Measurements from ENCODE around the gene NDFIP2.
A peak's percentile ranks its signal among the peaks of the same experiment; 100 is the strongest.

NDFIP2 gene

DNA sequence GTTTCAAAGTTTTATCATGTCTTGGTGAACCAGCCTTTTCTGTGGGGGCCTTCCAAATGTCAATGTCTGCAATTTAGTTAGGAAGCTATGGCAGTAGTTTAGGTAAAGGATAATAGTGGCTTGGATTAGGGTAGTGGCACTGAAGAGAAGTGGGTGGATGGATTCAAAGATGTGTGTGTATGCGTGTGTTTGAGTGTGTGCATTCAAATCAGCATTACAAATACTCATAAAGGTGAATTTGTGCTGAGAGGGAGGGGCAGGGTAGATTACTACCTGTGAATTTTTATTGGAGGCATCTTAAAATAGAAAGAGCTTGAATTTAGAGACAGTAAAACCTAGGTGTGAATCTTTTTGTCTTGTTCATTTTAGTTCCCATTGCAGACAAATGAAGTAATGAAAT lies 16.9 kb downstream of the NDFIP2 start:
- DNase-seq = no peak

DNA sequence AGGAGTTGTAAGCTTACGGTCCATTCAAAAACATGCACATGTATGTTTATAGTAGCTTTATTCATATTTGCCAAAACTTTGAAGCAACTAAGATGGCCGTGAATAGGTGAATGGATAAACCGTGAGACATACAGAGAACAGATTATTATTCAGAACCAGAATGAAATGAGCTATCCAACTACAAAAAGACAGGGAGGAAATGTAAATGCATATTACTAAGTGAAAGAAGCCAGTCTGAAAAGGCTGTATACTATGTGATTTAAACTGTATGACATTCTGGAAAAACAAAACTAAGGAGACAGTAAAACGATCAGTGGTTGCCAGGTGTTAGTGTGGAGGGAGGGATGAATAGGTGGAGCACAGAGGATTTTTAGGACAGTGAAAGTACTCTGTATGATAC lies 19.9 kb downstream of the NDFIP2 start:
- no peak for DNase-seq

- DNase-seq = no peak
Measured at GRCh38 chr13:79501538-79502232, 20.7 kb downstream of the NDFIP2 start.

- no peak for DNase-seq
Measured at GRCh38 chr13:79502859-79503468, 22.0 kb downstream of the NDFIP2 start.

DNA sequence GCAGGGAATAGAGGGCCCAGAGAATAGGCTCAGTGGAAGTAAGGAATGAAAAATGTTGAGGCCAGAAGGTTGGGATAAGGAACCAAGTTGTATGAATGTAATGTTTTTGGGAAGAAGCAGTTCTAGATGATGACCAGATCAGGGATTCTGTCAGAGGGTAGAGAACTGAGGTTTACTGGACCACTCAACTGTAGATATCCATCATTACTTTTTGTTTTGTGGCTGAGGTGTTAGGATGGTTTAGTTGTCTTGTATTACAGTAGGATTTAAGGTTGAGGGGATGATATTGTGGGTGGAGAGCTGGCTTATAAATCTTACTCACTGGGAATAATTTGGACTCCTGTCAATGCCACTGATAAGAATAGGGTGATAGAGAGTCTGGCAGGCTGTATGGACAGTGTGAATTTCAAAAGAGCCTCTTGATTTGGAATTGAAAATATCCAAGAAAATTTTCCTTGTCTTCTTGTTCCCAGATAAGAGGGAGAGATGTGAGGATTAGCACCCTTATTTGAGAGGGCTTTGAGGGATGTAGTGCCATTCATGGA lies 22.6 kb downstream of the NDFIP2 start:
- no peak for DNase-seq

- no peak for DNase-seq
Measured at GRCh38 chr13:79508224-79508961, 27.4 kb downstream of the NDFIP2 start.

DNA sequence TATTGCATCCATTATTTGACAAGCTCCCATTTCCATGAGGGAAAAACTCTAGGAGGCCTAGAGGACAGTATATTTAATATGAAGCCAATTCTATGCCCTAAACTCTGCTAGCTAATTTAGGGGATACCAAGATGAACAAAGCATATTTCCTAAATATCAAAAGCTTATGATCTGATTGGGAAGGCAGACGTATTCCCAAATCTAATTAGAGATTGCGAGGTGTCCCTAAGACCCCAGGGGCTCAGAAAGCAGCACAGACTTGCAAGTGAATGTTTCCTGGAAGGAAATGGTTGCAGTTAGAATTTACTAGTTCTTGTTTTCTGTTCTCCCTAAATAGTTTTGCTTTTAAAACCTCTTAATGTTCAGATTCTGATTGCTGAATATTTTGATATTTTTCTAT lies 30.7 kb downstream of the NDFIP2 start:
- DNase-seq = no peak

DNA sequence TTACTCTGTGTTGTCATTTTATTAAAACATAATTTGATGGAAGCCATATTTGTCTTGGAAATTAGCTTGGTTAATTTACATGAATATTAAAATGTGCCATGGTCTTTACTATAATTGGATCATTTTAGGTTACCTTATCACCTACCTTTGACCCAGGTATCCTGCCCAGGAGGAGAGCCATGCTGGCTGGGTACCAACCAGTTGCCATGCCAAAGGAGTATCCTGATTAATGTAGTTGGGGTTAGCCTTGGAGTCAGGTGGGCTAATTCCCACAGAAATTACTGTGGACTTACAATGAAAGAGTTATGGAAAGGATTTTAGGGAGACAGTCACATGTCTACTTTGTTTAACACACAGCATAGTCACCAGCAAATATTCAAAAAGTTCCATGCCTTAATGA lies 32.0 kb downstream of the NDFIP2 start:
- DNase-seq = no peak

GRCh38 chr13:79516595-79516994 lies 35.6 kb downstream of the NDFIP2 start:
- DNase-seq = no peak

DNA sequence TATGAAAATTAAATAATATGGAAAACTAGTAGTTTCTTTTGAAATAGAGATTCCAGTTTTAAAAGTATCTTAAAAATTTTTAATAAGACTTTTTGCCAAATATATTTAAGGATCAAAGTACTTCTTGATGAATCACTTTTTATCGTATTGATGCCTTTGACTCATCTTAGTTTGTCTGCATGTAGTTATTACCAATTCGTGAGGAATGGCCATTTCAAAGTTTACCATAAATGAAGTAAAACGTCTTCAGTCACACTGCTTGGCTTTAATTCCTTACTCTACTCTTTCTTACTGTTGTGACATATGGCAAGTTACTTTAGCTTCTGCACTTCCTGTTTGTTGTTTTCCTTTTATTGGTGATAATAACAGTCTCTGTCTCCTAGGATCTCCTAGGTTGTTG lies 38.3 kb downstream of the NDFIP2 start:
- DNase-seq = no peak

DNA sequence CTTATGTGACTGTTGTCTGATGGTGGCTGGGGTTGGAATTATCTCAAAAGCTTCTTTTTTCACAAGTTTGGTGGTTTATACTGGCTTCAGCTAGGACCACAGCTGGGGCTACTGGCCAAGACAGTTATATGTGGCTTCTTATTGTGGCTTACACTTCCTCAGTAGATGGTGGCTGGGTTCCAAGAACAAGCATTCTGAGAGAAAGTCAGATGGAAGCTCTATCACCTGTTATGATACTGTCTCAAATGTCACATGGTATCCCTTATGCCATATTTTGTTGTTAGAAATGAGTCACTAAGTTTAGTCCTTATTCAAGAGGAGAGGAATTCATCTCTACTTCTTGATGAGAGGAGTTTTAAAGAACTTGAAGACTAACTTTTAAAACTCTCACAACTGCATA lies 41.6 kb downstream of the NDFIP2 start:
- peak in 1 of 2 donors; percentile 80 for DNase-seq

- DNase-seq = peak in 1 of 2 donors; percentile 36
Measured at GRCh38 chr13:79525064-79525857, 44.3 kb downstream of the NDFIP2 start.

DNA sequence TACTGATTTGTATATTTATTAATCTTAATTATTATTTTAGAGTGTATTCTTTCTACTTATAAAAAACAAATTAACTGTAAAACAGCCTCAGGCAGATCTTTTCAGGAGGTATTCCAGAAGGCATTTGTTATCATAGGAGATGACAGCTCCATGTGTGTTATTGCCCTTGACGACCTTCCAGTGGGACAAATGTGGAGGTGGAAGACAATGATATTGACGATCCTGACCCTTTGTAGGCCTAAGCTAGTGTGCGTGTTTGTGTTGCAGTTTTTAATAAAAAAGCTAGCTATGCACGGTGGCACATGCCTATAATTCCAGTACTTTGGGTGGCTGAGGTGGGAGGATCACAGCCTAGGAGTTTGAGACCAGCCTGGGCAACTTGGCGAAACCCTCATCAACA lies 46.7 kb downstream of the NDFIP2 start:
- DNase-seq = no peak

GRCh38 chr13:79528356-79528755 lies 47.4 kb downstream of the NDFIP2 start:
- DNase-seq = no peak

DNA sequence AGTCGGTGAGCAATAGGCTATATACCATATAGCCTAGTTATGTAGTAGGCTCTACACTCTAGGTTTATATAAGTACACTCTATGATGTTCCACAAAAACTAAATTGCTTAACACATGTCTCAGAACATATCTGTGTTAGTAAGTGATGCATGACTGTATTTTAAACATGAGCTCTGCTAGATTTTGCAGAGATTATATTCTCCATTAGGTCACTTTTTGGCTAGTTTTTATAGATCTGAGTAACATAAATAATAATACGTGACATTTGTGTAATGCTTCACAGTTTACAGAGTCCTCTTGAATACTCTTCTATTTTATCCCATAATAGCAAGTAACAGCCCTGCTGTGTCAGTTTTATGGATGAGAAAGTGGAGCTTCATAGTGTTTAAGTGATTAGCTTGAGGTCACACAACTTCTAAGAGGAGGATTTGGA lies 47.8 kb downstream of the NDFIP2 start:
- DNase-seq = no peak

DNA sequence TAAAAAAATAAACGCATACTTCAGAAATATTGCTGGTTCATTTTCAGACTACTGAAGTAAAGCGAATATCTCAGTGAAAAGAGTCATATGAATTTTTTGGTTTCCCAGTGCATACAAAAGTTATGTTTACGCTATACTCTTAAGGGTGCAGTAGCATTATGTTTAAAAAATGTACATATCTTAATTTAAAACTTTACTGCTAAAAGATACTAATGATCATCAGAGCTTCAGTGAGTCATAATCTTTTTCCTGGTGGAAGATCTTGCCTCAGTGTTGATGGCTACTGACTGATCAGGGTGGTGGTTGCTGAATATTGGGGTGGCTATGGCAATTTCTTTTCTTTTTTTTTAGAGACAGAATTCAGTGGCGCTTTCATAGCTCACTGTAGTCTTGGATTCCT lies 48.9 kb downstream of the NDFIP2 start:
- no peak for DNase-seq

DNA sequence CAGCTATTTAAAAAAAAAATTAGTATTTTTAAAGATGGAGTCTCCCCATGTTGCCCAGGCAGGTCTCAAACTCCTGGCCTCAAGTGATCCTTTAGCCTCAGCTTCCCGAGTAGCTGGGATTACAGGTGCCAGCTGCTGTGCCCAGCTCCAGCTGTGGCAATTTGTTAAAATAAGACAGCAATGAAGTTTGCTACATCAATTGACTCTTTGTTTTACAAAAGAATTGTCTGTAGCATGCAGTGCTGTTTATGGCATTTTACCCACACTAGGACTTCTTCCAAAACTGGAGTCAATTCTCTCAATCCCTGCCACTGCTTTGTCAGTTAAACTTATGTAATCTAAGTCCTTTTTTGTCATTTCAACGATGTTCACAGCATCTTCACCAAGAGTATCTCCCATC lies 49.3 kb downstream of the NDFIP2 start:
- no peak for DNase-seq

GRCh38 chr13:79531542-79532254 lies 50.7 kb downstream of the NDFIP2 start:
- no peak for DNase-seq

GRCh38 chr13:79532576-79532975 lies 51.6 kb downstream of the NDFIP2 start:
- DNase-seq = no peak

DNA sequence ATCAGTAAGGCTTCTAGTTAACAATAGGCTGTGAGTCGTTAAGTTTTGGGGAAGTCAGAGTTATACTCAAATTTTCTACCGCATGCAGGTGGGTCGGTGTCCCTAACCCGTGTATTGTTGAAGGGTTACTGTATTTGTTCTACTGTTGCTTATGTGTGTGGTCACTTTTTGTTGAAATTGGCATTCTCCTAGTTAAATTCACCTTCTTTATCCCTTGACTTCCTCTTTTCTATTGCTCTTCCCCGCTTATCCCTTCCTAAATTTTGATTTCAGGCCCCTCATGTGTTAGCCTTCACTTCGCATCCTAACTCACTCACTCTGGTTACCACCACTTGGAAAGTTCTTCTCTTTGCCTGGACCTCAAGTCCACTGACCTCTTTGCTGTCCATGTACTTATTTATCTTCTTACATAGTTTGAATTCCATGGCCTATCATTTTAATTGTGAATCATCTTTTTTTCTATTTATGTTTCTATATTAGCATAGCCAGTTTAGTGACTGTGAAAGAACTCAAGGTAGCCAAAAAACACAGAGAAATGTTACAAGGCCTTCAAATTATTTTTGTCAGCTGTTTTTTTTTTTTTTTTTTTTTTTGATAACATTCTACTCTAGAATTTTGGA lies 52.9 kb downstream of the NDFIP2 start:
- DNase-seq = no peak

GRCh38 chr13:79534596-79534995 lies 53.6 kb downstream of the NDFIP2 start:
- no peak for DNase-seq

GRCh38 chr13:79538757-79539156 lies 57.8 kb downstream of the NDFIP2 start:
- no peak for DNase-seq
